ENCODE data around the gene HPSE2. TPM values are rescaled to one million over a fixed set of nuclear protein-coding genes. Genes with fewer than 3 reads are reported as not detected.

The HPSE2 gene
- polyA plus RNA-seq, 2 of the 4 experiments (the other 2 are of a cell fraction), result not detected

- ChIA-PET POLR2A (no interaction called here), CTCF (interaction anchor here (1.5 kb wide), 1 partner anchor 10 kb away, joined by 5 read pairs; no protein-coding TSS in a partner anchor)
- no peak for FAIRE-seq
- TF ChIP-seq CEBPB (IDR thresholded peaks at IDR 0.05) (no peak), ZNF302 (CRISPR knock-in tag; IDR thresholded peaks at IDR 0.05) (no peak), NPAS2 (CRISPR knock-in tag; IDR thresholded peaks at IDR 0.05; ENCODE audit: borderline replicate concordance) (no peak), SMC3 (IDR thresholded peaks at IDR 0.05) (no peak), CBX2 (IDR thresholded peaks at IDR 0.05; ENCODE audit: borderline replicate concordance, low read depth) (no peak), NR3C1 (IDR thresholded peaks at IDR 0.05) (no peak), TFCP2L1 (CRISPR knock-in tag; IDR thresholded peaks at IDR 0.05) (no peak), ZFP36 (IDR thresholded peaks at IDR 0.05; ENCODE audit: borderline replicate concordance, partially characterized antibody) (no peak), NFE2L2 (conservative IDR thresholded peaks at IDR 0.05; ENCODE audit: low read length) (no peak), JUNB (IDR thresholded peaks at IDR 0.05) (no peak)
- TF ChIP-seq, protein P1, sequence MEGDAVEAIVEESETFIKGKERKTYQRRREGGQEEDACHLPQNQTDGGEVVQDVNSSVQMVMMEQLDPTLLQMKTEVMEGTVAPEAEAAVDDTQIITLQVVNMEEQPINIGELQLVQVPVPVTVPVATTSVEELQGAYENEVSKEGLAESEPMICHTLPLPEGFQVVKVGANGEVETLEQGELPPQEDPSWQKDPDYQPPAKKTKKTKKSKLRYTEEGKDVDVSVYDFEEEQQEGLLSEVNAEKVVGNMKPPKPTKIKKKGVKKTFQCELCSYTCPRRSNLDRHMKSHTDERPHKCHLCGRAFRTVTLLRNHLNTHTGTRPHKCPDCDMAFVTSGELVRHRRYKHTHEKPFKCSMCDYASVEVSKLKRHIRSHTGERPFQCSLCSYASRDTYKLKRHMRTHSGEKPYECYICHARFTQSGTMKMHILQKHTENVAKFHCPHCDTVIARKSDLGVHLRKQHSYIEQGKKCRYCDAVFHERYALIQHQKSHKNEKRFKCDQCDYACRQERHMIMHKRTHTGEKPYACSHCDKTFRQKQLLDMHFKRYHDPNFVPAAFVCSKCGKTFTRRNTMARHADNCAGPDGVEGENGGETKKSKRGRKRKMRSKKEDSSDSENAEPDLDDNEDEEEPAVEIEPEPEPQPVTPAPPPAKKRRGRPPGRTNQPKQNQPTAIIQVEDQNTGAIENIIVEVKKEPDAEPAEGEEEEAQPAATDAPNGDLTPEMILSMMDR (IDR thresholded peaks at IDR 0.05), result no peak
- no peak for DNase-seq (ENCODE audit: low read depth in 1 of 2, low spot score in 1 of 2)
- Histone ChIP-seq H3K9me3 (peaks cover 12% of the 10 kb centered on the region; the same call in 2 of the 3 replicates), H3K4me3 (no peak overlapping the region), H3K4me1 (no peaks in the 10 kb centered on the region), H3K27ac (no peak overlapping the region), H3K4me2 (no peak overlapping the region)
- ATAC-seq, result no peak
Measured at GRCh38 chr10:99007457-99007856, 228.2 kb downstream of the HPSE2 start.

GRCh38 chr10:99005254-99005653 is 230.4 kb downstream of the HPSE2 start:
- H3K27ac ChIP-seq, result no peak overlapping the region
- FAIRE-seq, result no peak

DNA sequence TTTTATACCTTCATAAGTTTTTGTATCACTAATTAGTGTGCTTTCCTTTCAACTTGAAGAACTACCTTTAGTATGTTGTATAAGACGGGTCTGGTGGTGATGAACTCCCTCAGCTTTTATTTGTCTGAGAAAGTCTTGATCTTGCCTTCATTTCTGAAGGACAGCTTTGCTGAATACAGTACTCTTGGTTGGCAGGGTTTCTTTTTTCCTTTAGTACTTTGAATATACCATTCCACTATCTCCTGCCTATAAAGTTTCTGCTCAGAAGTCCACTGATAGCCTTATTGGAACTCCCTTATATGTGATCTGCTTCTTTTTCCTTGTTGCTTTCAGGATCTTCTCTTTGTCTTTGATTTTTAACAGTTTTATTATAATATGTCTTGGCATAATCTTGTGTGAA is 230.9 kb downstream of the HPSE2 start:
- CTCF ChIA-PET, result no interaction called here
- Histone ChIP-seq H3K9me3 (peaks cover 12% of the 10 kb centered on the region; the same call in 2 of the 3 replicates), H3K4me2 (no peak overlapping the region), H3K27ac (no peak overlapping the region), H3K4me3 (no peak overlapping the region), H3K4me1 (no peaks in the 10 kb centered on the region)
- WGBS (ENCODE audit: missing lambda C conversion rate), result 0% methylated on average over 1 of the region's 1 CpG
- TF ChIP-seq CHD2 (IDR thresholded peaks at IDR 0.05; ENCODE audit: low read length, partially characterized antibody) (no peak), TFCP2L1 (CRISPR knock-in tag; IDR thresholded peaks at IDR 0.05) (no peak), RNF2 (IDR thresholded peaks at IDR 0.05; ENCODE audit: borderline replicate concordance, low read depth) (no peak), RARB (CRISPR knock-in tag; IDR thresholded peaks at IDR 0.05) (no peak), CEBPB (IDR thresholded peaks at IDR 0.05) (no peak), SREBF2 (IDR thresholded peaks at IDR 0.05) (no peak), RCOR1 (IDR thresholded peaks at IDR 0.05; ENCODE audit: low read depth, low read length) (no peak)
- no peak for DNase-seq (ENCODE audit: low read depth in 1 of 2, low spot score in 1 of 2)
- POLR2A ChIA-PET, result no interaction called here
- ATAC-seq, result no peak
- no peak for FAIRE-seq

More at GRCh38 chr10:99005254-99005653, 230.4 kb downstream of the HPSE2 start:
- TF ChIP-seq RFX5 (IDR thresholded peaks at IDR 0.05) (no peak), NFE2L2 (conservative IDR thresholded peaks at IDR 0.05; ENCODE audit: low read length) (no peak), GATA3 (IDR thresholded peaks at IDR 0.05; ENCODE audit: borderline replicate concordance) (no peak), CEBPB (IDR thresholded peaks at IDR 0.05) (no peak), FOXS1 (CRISPR knock-in tag; IDR thresholded peaks at IDR 0.05) (no peak), HOXB5 (CRISPR knock-in tag; IDR thresholded peaks at IDR 0.05) (no peak), POLR2A (IDR thresholded peaks at IDR 0.05; ENCODE audit: low read length) (no peak), HDAC2 (IDR thresholded peaks at IDR 0.05) (no peak), SMC3 (IDR thresholded peaks at IDR 0.05) (no peak), TFCP2L1 (CRISPR knock-in tag; IDR thresholded peaks at IDR 0.05) (no peak), MAFK (IDR thresholded peaks at IDR 0.05; ENCODE audit: partially characterized antibody) (no peak), FOSL2 (IDR thresholded peaks at IDR 0.05) (no peak), FOSL2 (CRISPR knock-in tag; IDR thresholded peaks at IDR 0.05) (no peak), POLR2AphosphoS2 (conservative IDR thresholded peaks at IDR 0.05; ENCODE audit: low read length) (no peak), HEYL (CRISPR knock-in tag; IDR thresholded peaks at IDR 0.05) (no peak), MYC (IDR thresholded peaks at IDR 0.05; ENCODE audit: borderline replicate concordance, low read length) (no peak), ZNF302 (CRISPR knock-in tag; IDR thresholded peaks at IDR 0.05) (no peak), BHLHE40 (IDR thresholded peaks at IDR 0.05; ENCODE audit: low read depth, low read length) (no peak), HOXA7 (CRISPR knock-in tag; IDR thresholded peaks at IDR 0.05) (no peak), PHF8 (IDR thresholded peaks at IDR 0.05; ENCODE audit: borderline replicate concordance, low read depth) (no peak)
- CTCF ChIA-PET, result no interaction called here
- WGBS (ENCODE audit: missing lambda C conversion rate), result 0% methylated on average over 1 of the region's 1 CpG
- ATAC-seq, result no peak
- Histone ChIP-seq H3K4me1 (no peaks in the 10 kb centered on the region), H3K4me3 (no peak overlapping the region), H3K4me2 (no peak overlapping the region), H3K9me3 (peaks cover 12% of the 10 kb centered on the region; the same call in 2 of the 3 replicates)
- POLR2A ChIA-PET, result no interaction called here
- DNase-seq (ENCODE audit: low read depth in 1 of 2, low spot score in 1 of 2), result no peak

Measured in A549 (cell line).